HG02943 (cell line): Measurements from ENCODE around the gene KLHDC7A.

Experiments
- ATAC-seq: cut with Tn5 transposase; IDR thresholded peaks from one replicate; pipeline ENCODE4 v1.9.1; 2021; ENCODE audit warnings: mild to moderate bottlenecking, low read depth, moderate library complexity; ENCODE audit not compliant: unreplicated experiment

The KLHDC7A gene

DNA sequence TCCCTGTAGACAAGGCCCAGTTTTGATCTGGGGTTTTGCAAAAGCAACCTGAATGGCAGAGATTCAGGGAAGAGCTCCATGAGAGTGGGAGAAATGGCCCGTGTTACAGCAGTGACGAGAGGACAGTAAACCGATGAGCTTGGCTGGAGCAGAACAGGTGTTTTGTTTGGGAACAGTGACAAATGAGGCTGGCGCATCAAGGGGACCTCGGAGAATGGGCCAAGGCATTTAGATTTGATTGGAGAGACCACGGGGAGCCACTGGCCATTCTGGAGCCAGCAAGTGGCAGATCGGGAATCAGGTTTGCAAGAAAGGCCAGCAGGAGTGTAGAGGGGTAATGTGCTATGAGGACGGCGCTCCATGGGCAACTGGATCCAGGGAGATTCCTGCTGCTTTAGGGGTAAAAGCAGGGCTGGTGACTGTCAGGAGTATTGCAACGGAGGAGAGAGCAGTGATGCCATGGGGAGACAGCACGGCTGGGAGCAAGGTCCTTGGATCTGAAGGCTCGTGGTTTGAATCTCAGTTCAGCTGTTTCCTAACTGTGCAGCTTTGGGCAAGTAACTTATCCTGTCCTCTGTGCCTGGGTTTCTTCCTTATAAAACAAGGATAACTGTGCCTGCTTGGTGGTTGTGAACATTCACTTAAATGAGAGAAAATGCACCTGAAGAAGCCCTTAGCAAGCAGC is 9.9 kb upstream of the KLHDC7A start:
- no peak for ATAC-seq

- ATAC-seq: no peak
These were observed 7.4 kb upstream of the KLHDC7A start for GRCh38 chr1:18473195-18473815.

DNA sequence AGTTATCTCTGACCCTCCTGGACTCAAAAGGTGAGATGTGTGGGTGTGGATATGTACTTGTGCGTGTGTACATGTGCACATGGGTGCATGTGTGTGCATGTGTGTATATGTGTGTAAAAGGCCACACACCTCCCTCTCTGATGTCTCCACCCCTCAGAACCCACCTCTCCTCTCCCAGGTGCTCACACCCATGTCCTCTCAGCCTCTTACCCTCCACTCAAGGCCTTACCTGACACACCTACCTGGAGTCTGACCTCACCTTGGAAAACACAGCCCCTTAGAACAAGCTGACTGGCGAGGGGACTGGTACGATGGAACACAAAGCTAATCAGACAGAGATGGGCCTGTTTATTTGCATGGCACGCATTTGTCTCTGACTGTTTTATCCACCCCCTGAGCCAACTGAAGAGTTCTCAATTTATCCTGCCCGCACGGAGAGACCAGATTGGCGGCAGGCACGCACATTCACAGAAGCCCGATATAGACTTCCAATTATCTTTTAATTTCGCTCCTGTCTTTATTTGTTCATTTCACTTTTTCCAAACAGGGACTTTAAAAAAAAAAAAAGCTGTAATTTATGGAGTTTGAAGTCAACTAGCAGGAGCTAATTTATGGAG is 6.1 kb upstream of the KLHDC7A start:
- no peak for ATAC-seq

GRCh38 chr1:18475234-18475905 is 5.4 kb upstream of the KLHDC7A start:
- no peak for ATAC-seq

GRCh38 chr1:18479454-18479853 is 1.3 kb upstream of the KLHDC7A start:
- no peak for ATAC-seq

- ATAC-seq: no peak
These were observed 625 bp downstream of the KLHDC7A start for GRCh38 chr1:18481190-18481920.

DNA sequence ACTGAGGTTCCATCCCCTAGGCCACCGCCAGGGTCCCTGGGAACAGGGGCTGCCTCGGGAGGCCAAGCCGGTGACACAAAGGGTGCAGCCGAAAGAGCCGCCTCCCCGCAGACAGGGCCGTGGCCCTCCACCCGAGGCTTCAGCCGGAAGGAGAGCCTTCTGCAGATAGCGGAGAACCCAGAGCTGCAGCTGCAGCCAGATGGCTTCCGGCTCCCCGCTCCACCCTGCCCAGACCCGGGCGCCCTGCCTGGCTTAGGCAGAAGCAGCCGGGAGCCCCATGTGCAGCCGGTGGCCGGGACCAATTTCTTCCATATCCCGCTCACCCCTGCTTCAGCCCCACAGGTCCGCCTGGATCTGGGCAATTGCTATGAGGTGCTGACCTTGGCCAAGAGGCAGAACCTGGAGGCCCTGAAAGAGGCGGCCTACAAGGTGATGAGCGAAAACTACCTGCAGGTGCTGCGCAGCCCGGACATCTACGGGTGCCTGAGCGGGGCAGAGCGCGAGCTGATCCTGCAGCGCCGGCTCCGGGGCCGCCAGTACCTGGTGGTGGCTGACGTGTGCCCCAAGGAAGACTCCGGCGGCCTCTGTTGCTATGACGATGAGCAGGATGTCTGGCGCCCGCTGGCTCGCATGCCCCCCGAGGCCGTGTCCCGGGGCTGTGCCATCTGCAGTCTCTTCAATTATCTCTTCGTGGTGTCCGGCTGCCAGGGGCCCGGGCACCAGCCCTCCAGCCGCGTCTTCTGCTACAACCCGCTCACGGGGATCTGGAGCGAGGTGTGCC is 1.4 kb downstream of the KLHDC7A start:
- no peak for ATAC-seq

GRCh38 chr1:18482721-18483425 is 2.1 kb downstream of the KLHDC7A start:
- ATAC-seq: no peak

- no peak for ATAC-seq
These were observed 3.5 kb downstream of the KLHDC7A start for GRCh38 chr1:18484276-18484675.

GRCh38 chr1:18484721-18485120 is 4.0 kb downstream of the KLHDC7A start:
- no peak for ATAC-seq

- ATAC-seq: no peak
These were observed 4.5 kb downstream of the KLHDC7A start for GRCh38 chr1:18485227-18485626.

GRCh38 chr1:18486195-18486594 is 5.5 kb downstream of the KLHDC7A start:
- ATAC-seq: no peak

GRCh38 chr1:18489417-18490143 is 8.8 kb downstream of the KLHDC7A start:
- no peak for ATAC-seq

- ATAC-seq: no peak
These were observed 10.4 kb downstream of the KLHDC7A start for GRCh38 chr1:18491168-18491567.

GRCh38 chr1:18494304-18494703 is 13.6 kb downstream of the KLHDC7A start:
- ATAC-seq: no peak

DNA sequence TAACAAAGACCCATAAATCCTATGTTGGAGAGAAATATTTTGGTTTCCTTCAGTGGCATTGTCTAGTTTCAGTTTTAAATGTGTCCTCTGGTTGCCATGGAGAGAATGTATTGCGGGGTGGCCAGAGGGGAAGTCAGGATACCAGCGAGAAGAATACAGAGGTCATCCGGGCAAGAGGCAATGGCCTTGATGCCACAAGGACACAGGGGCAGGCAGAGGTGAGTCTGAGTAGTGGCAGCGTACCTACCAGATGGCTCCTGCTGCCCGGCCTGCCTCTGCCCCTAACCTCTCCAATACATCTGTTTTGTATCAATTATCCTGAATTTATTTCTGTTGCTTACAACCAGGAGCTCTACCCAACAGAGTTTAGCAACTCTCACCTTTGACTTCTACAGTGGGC is 14.9 kb downstream of the KLHDC7A start:
- no peak for ATAC-seq

DNA sequence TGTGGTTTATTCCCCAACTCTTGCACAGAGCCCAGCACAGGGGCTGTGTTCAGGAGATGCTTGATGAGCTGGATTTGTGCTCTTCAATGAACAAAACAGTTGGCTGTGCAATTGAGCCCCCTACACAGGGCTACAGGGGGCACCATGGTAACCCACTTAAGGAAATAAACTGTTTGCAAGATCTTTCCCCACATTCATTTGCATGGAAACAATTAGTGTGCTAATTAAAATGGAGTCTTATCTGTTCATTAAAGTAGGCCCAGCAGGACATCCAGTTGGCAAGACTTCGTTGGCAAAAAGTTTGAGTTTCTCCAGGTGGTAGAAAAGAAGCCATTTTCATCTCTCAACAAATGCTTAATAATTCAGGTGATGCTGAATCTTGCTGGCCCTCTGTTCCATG is 15.3 kb downstream of the KLHDC7A start:
- ATAC-seq: no peak

- ATAC-seq: no peak
These were observed 15.9 kb downstream of the KLHDC7A start for GRCh38 chr1:18496497-18497235.
